ENCODE results near the gene PRIM2. TPM values are rescaled to one million over a fixed set of nuclear protein-coding genes. Genes with fewer than 3 reads are reported as not detected.
"Not testable (repeated sequence)": the region's sequence is repeated elsewhere in the genome, so short reads cannot be mapped to it uniquely, and the experiment has no call there.

Gene PRIM2
- total RNA-seq, 2 donors from 2014 or later, result 5.3 to 5.4 TPM

DNA sequence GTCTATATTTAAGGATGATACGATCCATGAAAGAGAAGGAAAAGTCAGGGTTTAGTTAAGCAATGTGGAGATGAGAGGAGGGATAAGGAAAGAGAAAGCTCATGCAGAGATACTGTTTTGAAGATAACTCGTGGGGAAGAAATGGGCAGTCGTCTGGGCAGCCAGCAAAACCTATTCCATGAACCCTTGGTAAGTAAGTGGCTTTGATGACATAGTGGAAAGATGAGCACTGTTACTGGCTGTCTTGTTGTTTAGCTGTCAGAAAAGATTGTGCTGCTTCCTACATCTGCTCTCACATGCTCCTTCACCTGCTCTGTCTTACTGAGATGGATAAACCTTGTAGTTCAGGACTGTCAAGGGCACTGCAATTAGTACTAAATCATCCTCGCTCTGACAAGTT, 143.6 kb downstream of the PRIM2 start:
- H3K4me3 ChIP-seq; H3K27me3 ChIP-seq; H3K4me1 ChIP-seq; H3K27ac ChIP-seq; H3K9me3 ChIP-seq; H3K36me3 ChIP-seq (replicated peaks in 1 of 2; ENCODE audit: insufficient read depth in 1 of 2, low read depth in 2 of 2); intact Hi-C loops (cut with DNase I); ATAC-seq; DNase-seq: not testable (repeated sequence)
- 78 to 84% methylated on average over 3 to 4 of the region's 4 CpGs for WGBS, 2 donors

DNA sequence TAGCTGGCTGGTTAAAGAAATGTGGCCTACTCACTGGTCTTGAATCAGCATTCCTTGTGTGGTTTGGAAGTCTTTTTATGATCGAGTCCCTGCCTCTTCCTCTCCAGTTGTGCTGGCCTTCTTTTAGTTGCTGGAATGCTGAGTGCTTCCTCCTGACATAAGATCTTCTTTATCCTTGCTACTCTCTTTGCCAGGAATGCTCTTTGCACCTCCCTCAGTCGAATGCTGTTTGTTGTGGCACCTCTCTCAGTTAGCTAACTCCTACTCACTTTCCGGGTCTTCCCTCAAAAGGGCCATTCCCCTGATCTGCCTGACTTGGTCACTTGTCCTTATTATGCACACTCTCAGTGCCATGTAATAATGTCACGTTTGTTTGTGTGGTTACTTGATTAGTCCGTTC, 146.4 kb downstream of the PRIM2 start:
- H3K9me3 ChIP-seq; DNase-seq; intact Hi-C loops (cut with DNase I); ATAC-seq; H3K27ac ChIP-seq; H3K4me1 ChIP-seq; H3K27me3 ChIP-seq; H3K4me3 ChIP-seq; H3K36me3 ChIP-seq (replicated peaks in 1 of 2; ENCODE audit: insufficient read depth in 1 of 2, low read depth in 2 of 2): not testable (repeated sequence)
- WGBS, 2 donors, result 82 to 84% methylated on average over 5 of the region's 5 CpGs

- intact Hi-C loops (cut with DNase I); DNase-seq; H3K27ac ChIP-seq; ATAC-seq; H3K4me3 ChIP-seq; H3K4me1 ChIP-seq; H3K27me3 ChIP-seq; H3K9me3 ChIP-seq; H3K36me3 ChIP-seq (replicated peaks in 1 of 2; ENCODE audit: insufficient read depth in 1 of 2, low read depth in 2 of 2): not testable (repeated sequence)
- 98 to 99% methylated on average over 3 of the region's 3 CpGs for WGBS, 2 donors
These were observed 148.5 kb downstream of the PRIM2 start for GRCh38 chr6:57465968-57466367.

DNA sequence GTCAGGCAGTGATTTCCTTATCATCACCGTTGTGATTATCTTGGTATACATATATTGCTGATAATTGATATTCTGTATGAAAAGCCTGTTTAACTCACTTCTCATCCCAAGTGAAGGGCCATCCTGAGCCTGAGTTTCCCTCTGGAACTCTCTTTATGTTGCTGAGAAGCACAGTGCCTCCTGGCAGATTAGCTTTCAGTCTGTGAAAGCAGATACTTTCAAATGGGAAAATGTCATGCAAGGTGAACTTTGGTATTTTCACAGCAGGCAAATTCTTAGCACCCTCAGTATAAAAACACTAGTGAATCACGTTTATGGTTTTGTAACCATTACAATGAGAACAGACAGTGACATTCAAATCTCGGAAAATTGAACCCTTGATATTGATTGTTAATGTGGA, 151.6 kb downstream of the PRIM2 start:
- Histone ChIP-seq H3K27me3 (no peaks in the 10 kb centered on the region), H3K4me3 (no peak overlapping the region), H3K9me3 (no peaks in the 10 kb centered on the region), H3K36me3 (replicated peaks in 1 of 2; ENCODE audit: insufficient read depth in 1 of 2, low read depth in 2 of 2) (no peaks in the 10 kb centered on the region), H3K27ac (no peak overlapping the region), H3K4me1 (no peaks in the 10 kb centered on the region)
- WGBS, 2 donors, result 41 to 51% methylated on average over 3 of the region's 3 CpGs
- ATAC-seq (no peak), DNase-seq (no peak)
- intact Hi-C loops (cut with DNase I), result no loop called here
- TF ChIP-seq POLR2A (IDR thresholded peaks at IDR 0.05) (no peak), CTCF (IDR thresholded peaks at IDR 0.05) (no peak)

- H3K4me3 ChIP-seq; intact Hi-C loops (cut with DNase I); H3K27ac ChIP-seq; DNase-seq; H3K4me1 ChIP-seq; ATAC-seq; H3K9me3 ChIP-seq; H3K27me3 ChIP-seq; H3K36me3 ChIP-seq (replicated peaks in 1 of 2; ENCODE audit: insufficient read depth in 1 of 2, low read depth in 2 of 2): not testable (repeated sequence)
- WGBS, 2 donors, result 82 to 85% methylated on average over 3 of the region's 4 CpGs
These were observed 152.7 kb downstream of the PRIM2 start for GRCh38 chr6:57470148-57470547.

- H3K27ac ChIP-seq; H3K36me3 ChIP-seq (replicated peaks in 1 of 2; ENCODE audit: insufficient read depth in 1 of 2, low read depth in 2 of 2); H3K4me1 ChIP-seq; intact Hi-C loops (cut with DNase I); H3K4me3 ChIP-seq; H3K27me3 ChIP-seq; ATAC-seq; H3K9me3 ChIP-seq; DNase-seq: not testable (repeated sequence)
- WGBS, 2 donors, result 75 to 85% methylated on average over 1 of the region's 1 CpG
These were observed 154.0 kb downstream of the PRIM2 start for GRCh38 chr6:57471314-57471864.

GRCh38 chr6:57472861-57473362, 155.5 kb downstream of the PRIM2 start:
- ATAC-seq; H3K4me1 ChIP-seq; H3K36me3 ChIP-seq (replicated peaks in 1 of 2; ENCODE audit: insufficient read depth in 1 of 2, low read depth in 2 of 2); H3K9me3 ChIP-seq; intact Hi-C loops (cut with DNase I); H3K4me3 ChIP-seq; DNase-seq; H3K27ac ChIP-seq; H3K27me3 ChIP-seq: not testable (repeated sequence)
- 54 to 55% methylated on average over 3 of the region's 3 CpGs for WGBS, 2 donors

GRCh38 chr6:57474862-57475475, 157.5 kb downstream of the PRIM2 start:
- H3K36me3 ChIP-seq (replicated peaks in 1 of 2; ENCODE audit: insufficient read depth in 1 of 2, low read depth in 2 of 2); H3K9me3 ChIP-seq; H3K27me3 ChIP-seq; H3K4me3 ChIP-seq; ATAC-seq; intact Hi-C loops (cut with DNase I); H3K27ac ChIP-seq; DNase-seq; H3K4me1 ChIP-seq: not testable (repeated sequence)
- 88 to 96% methylated on average over 6 of the region's 6 CpGs for WGBS, 2 donors

- H3K27ac ChIP-seq; ATAC-seq; H3K4me1 ChIP-seq; H3K9me3 ChIP-seq; H3K27me3 ChIP-seq; intact Hi-C loops (cut with DNase I); DNase-seq; H3K4me3 ChIP-seq; H3K36me3 ChIP-seq (replicated peaks in 1 of 2; ENCODE audit: insufficient read depth in 1 of 2, low read depth in 2 of 2): not testable (repeated sequence)
- 87 to 89% methylated on average over 2 of the region's 2 CpGs for WGBS, 2 donors
These were observed 158.2 kb downstream of the PRIM2 start for GRCh38 chr6:57475656-57476055.

DNA sequence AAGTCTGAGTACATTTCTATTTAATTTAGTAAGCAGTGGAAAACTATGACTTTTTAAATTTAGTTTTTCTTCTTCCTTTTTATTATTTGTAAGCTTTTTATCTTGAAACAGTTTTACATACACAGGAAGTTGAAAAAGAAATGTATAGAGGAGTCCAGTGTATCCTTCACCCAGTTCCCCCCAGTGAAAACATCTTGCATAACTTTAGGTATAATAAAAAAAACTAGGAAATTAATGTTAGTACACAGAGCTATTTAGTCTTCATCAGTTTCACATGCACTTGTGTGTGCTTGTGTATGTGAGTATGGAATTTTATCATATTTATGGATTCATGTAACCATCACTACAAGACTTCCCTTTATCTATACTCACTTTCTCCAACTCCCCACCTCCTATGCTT, 162.8 kb downstream of the PRIM2 start:
- intact Hi-C loops (cut with DNase I), result not testable (repeated sequence)

GRCh38 chr6:57481121-57481520, 163.7 kb downstream of the PRIM2 start:
- intact Hi-C loops (cut with DNase I), result not testable (repeated sequence)
- 74 to 79% methylated on average over 1 of the region's 1 CpG for WGBS, 2 donors

More for the DNA sequence above, 162.8 kb downstream of the PRIM2 start:
- H3K4me1 ChIP-seq; H3K36me3 ChIP-seq (replicated peaks in 1 of 2; ENCODE audit: insufficient read depth in 1 of 2, low read depth in 2 of 2); H3K9me3 ChIP-seq; DNase-seq; H3K27ac ChIP-seq; H3K4me3 ChIP-seq; ATAC-seq; H3K27me3 ChIP-seq: not testable (repeated sequence)

More at GRCh38 chr6:57481121-57481520, 163.7 kb downstream of the PRIM2 start:
- H3K36me3 ChIP-seq (replicated peaks in 1 of 2; ENCODE audit: insufficient read depth in 1 of 2, low read depth in 2 of 2); H3K27me3 ChIP-seq; H3K4me3 ChIP-seq; DNase-seq; H3K27ac ChIP-seq; H3K4me1 ChIP-seq; H3K9me3 ChIP-seq; ATAC-seq: not testable (repeated sequence)
